ENCODE data around the gene SACM1L. TPM values are rescaled to one million over a fixed set of nuclear protein-coding genes. Genes with fewer than 3 reads are reported as not detected.

Gene SACM1L
- total RNA-seq, 1 donor from 2014 or later, result 39.4 TPM

DNA sequence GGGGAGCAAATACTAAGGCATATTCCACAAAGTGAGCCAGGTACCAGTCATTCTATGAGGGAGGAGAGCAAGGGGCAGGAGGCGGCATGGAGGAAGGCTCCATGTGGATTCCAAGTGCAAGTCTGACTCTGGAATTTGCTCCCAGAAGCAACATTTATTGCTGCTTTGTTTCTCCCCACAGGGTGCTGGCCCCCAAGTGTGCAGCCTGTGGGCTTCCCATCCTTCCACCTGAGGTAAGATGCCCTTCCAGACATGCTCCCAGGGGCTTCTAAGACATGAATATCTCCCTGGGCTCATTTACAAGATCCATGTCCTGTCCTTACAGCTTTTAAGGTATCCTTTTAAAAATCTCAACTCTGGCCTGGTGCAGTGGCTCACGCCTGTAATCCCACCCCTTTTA lies 15.9 kb upstream of the SACM1L start:
- H3K36me3 Mint-ChIP-seq (ENCODE audit: low read depth, unreplicated experiment), result peaks cover 34% of the 10 kb centered on the region
- TF ChIP-seq, protein P1, sequence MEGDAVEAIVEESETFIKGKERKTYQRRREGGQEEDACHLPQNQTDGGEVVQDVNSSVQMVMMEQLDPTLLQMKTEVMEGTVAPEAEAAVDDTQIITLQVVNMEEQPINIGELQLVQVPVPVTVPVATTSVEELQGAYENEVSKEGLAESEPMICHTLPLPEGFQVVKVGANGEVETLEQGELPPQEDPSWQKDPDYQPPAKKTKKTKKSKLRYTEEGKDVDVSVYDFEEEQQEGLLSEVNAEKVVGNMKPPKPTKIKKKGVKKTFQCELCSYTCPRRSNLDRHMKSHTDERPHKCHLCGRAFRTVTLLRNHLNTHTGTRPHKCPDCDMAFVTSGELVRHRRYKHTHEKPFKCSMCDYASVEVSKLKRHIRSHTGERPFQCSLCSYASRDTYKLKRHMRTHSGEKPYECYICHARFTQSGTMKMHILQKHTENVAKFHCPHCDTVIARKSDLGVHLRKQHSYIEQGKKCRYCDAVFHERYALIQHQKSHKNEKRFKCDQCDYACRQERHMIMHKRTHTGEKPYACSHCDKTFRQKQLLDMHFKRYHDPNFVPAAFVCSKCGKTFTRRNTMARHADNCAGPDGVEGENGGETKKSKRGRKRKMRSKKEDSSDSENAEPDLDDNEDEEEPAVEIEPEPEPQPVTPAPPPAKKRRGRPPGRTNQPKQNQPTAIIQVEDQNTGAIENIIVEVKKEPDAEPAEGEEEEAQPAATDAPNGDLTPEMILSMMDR (IDR thresholded peaks at IDR 0.05; ENCODE audit: insufficient read depth, low read depth, low read length), result no peak
- TF ChIP-seq EZH2 (IDR thresholded peaks at IDR 0.05; ENCODE audit: insufficient read depth, low read length), result no peak
- peaks cover 35% of the 10 kb centered on the region for H3K4me1 Mint-ChIP-seq (ENCODE audit: low read depth, unreplicated experiment)

DNA sequence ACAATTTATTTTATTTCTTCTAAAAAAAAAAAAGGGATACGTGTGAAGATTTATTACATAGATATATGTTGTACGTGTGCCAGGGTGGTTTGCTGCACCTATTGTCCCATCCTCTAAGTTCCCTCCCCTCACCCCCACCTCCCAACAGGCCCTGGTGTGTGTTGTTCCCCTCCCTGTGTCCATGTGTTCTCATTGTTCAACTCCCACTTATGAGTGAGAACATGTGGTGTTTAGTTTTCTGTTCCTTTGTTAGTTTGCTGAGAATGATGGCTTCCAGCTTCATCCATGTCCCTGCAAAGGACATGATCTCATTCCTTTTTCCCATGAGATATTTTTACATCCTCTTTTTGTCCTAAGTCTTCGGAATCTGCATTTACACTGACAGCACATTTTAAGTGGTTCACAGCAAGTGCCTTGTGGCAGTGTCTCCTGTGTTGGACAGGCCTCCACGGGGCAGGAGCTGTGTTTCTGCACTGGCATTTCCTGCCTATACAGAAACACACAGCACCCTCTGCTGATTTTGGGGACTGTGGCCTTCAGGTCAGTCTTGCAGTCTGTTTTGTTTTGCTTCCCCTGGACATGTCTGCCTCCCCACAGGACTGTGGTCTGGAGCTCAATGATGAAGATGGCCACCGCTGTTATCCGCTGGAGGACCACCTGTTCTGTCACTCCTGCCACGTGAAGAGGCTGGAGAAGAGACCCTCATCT lies 12.7 kb upstream of the SACM1L start:
- TF ChIP-seq, protein P1 (IDR thresholded peaks at IDR 0.05; ENCODE audit: insufficient read depth, low read depth, low read length), result no peak
- TF ChIP-seq EZH2 (IDR thresholded peaks at IDR 0.05; ENCODE audit: insufficient read depth, low read length), result no peak
- Mint-ChIP-seq H3K27ac (ENCODE audit: unreplicated experiment) (peak overlapping the region; percentile 63), H3K4me3 (ENCODE audit: unreplicated experiment) (no peak overlapping the region), H3K4me1 (ENCODE audit: low read depth, unreplicated experiment) (peaks cover 17% of the 10 kb centered on the region), H3K27me3 (ENCODE audit: low read depth, unreplicated experiment) (no peaks in the 10 kb centered on the region), H3K9me3 (ENCODE audit: unreplicated experiment) (no peaks in the 10 kb centered on the region), H3K36me3 (ENCODE audit: low read depth, unreplicated experiment) (peaks cover 38% of the 10 kb centered on the region)
- Histone ChIP-seq H3K27me3 (ENCODE audit: insufficient read depth, low read length) (no peaks in the 10 kb centered on the region), H3K9ac (ENCODE audit: low read length) (no peak overlapping the region), H3K4me2 (ENCODE audit: low read length) (no peak overlapping the region), H3K79me2 (ENCODE audit: insufficient read depth, low read length) (no peaks in the 10 kb centered on the region), H3K4me3 (ENCODE audit: insufficient read depth, low read depth, low read length) (no peak overlapping the region), H4K20me1 (ENCODE audit: insufficient read depth, low read length) (no peaks in the 10 kb centered on the region), H3K4me1 (ENCODE audit: insufficient read depth, low read length) (no peaks in the 10 kb centered on the region), H2AFZ (ENCODE audit: low read depth, low read length) (no peak overlapping the region), H3K36me3 (ENCODE audit: insufficient read depth, low read length) (peaks cover 10% of the 10 kb centered on the region), H3K9me3 (ENCODE audit: insufficient read depth, low read depth, low read length) (no peaks in the 10 kb centered on the region), H3K27ac (ENCODE audit: low read depth, low read length) (no peak overlapping the region)
- DNase-seq (ENCODE audit: low read depth) (no peak), FAIRE-seq (no peak)

More for the DNA sequence above, 15.9 kb upstream of the SACM1L start:
- H3K4me2 ChIP-seq (ENCODE audit: low read length), result no peak overlapping the region
- Mint-ChIP-seq H3K27me3 (ENCODE audit: low read depth, unreplicated experiment) (no peaks in the 10 kb centered on the region), H3K27ac (ENCODE audit: unreplicated experiment) (peak overlapping the region; percentile 83), H3K4me3 (ENCODE audit: unreplicated experiment) (no peak overlapping the region), H3K9me3 (ENCODE audit: unreplicated experiment) (no peaks in the 10 kb centered on the region)
- H2AFZ ChIP-seq (ENCODE audit: low read depth, low read length), result no peak overlapping the region
- H3K79me2 ChIP-seq (ENCODE audit: insufficient read depth, low read length), result no peaks in the 10 kb centered on the region
- DNase-seq (ENCODE audit: low read depth) (no peak), FAIRE-seq (no peak)
- no peaks in the 10 kb centered on the region for H3K27me3 ChIP-seq (ENCODE audit: insufficient read depth, low read length)
- peaks cover 16% of the 10 kb centered on the region for H3K36me3 ChIP-seq (ENCODE audit: insufficient read depth, low read length)
- H3K4me1 ChIP-seq (ENCODE audit: insufficient read depth, low read length), result peaks cover 7% of the 10 kb centered on the region
- H3K4me3 ChIP-seq (ENCODE audit: insufficient read depth, low read depth, low read length), result no peak overlapping the region
- H3K9me3 ChIP-seq (ENCODE audit: insufficient read depth, low read depth, low read length), result no peaks in the 10 kb centered on the region
- H4K20me1 ChIP-seq (ENCODE audit: insufficient read depth, low read length), result no peaks in the 10 kb centered on the region
- H3K9ac ChIP-seq (ENCODE audit: low read length), result no peak overlapping the region
- H3K27ac ChIP-seq (ENCODE audit: low read depth, low read length), result no peak overlapping the region

DNA sequence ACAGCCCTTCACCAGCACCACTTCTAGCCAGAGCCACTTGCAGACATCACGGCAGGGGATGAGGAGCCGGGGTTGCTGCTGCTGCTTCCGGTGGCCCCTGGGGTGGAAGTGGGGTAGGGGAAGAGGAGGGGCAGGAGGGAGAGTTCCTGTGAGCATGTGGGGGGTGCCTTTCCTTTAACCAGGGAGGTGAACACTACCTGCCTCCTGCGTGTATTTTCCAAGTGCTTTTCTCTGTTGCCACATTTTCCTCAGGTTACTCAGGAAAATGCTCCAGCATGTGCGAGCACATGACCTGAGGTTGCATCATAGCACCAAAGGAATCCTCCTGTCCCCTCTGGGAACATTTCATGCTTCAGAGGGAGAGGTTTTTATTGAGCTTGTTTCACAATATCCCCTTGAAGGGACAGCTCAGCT lies 12.2 kb upstream of the SACM1L start:
- Mint-ChIP-seq H3K27me3 (ENCODE audit: low read depth, unreplicated experiment) (no peaks in the 10 kb centered on the region), H3K27ac (ENCODE audit: unreplicated experiment) (peak overlapping the region; percentile 78), H3K4me1 (ENCODE audit: low read depth, unreplicated experiment) (peaks cover 17% of the 10 kb centered on the region), H3K36me3 (ENCODE audit: low read depth, unreplicated experiment) (peaks cover 36% of the 10 kb centered on the region), H3K4me3 (ENCODE audit: unreplicated experiment) (no peak overlapping the region), H3K9me3 (ENCODE audit: unreplicated experiment) (no peaks in the 10 kb centered on the region)
- FAIRE-seq (no peak), DNase-seq (ENCODE audit: low read depth) (no peak)
- Histone ChIP-seq H3K27ac (ENCODE audit: low read depth, low read length) (no peak overlapping the region), H2AFZ (ENCODE audit: low read depth, low read length) (no peak overlapping the region), H3K9me3 (ENCODE audit: insufficient read depth, low read depth, low read length) (no peaks in the 10 kb centered on the region), H3K9ac (ENCODE audit: low read length) (no peak overlapping the region), H4K20me1 (ENCODE audit: insufficient read depth, low read length) (no peaks in the 10 kb centered on the region), H3K4me1 (ENCODE audit: insufficient read depth, low read length) (no peaks in the 10 kb centered on the region), H3K4me2 (ENCODE audit: low read length) (no peak overlapping the region), H3K27me3 (ENCODE audit: insufficient read depth, low read length) (no peaks in the 10 kb centered on the region), H3K36me3 (ENCODE audit: insufficient read depth, low read length) (peaks cover 10% of the 10 kb centered on the region), H3K79me2 (ENCODE audit: insufficient read depth, low read length) (no peaks in the 10 kb centered on the region), H3K4me3 (ENCODE audit: insufficient read depth, low read depth, low read length) (no peak overlapping the region)
- TF ChIP-seq EZH2 (IDR thresholded peaks at IDR 0.05; ENCODE audit: insufficient read depth, low read length), result no peak
- TF ChIP-seq, protein P1 (IDR thresholded peaks at IDR 0.05; ENCODE audit: insufficient read depth, low read depth, low read length), result no peak
